HEK293 (cell line): Measurements from ENCODE around the gene HES1.

Source experiments
- IKZF3 ChIP-seq: fragments of 450-650 bp; IDR thresholded peaks from 2 replicates; pipeline ENCODE4 v1.5.0; 2018; ENCODE audit warnings: missing biosample characterization, mild to moderate bottlenecking, missing genetic modification characterization, moderate library complexity
- KLF8 ChIP-seq: fragments of 450-650 bp; formaldehyde crosslinking; IDR thresholded peaks from 2 replicates; pipeline ENCODE4 v1.5.1; 2016; ENCODE audit warnings: missing biosample characterization, missing genetic modification characterization
- REPIN1 ChIP-seq: fragments of 450-650 bp; formaldehyde crosslinking; IDR thresholded peaks from 2 replicates; pipeline ENCODE4 v1.5.1; 2017; ENCODE audit warnings: missing biosample characterization, missing genetic modification characterization, low read depth
- TCF7L2 ChIP-seq: IDR thresholded peaks from 2 replicates; pipeline ENCODE4 v1.6.1; 2011; ENCODE audit warnings: low read depth, mild to moderate bottlenecking, inconsistent platforms, low read length, moderate library complexity, borderline replicate concordance
- ZEB2 ChIP-seq: fragments of 450-650 bp; formaldehyde crosslinking; IDR thresholded peaks from 2 replicates; pipeline ENCODE4 v1.5.1; 2016; ENCODE audit warnings: missing biosample characterization, missing genetic modification characterization
- ZIC2 ChIP-seq: fragments of 450-650 bp; formaldehyde crosslinking; IDR thresholded peaks from 2 replicates; pipeline ENCODE4 v1.5.1; 2016; ENCODE audit warnings: missing biosample characterization, missing genetic modification characterization
- ZNF138 ChIP-seq: fragments of 450-650 bp; formaldehyde crosslinking; IDR thresholded peaks from 2 replicates; pipeline ENCODE4 v1.5.1; 2016; ENCODE audit warnings: missing biosample characterization, missing genetic modification characterization, borderline replicate concordance
- ZNF202 ChIP-seq: fragments of 450-650 bp; formaldehyde crosslinking; IDR thresholded peaks from 2 replicates; pipeline ENCODE4 v1.5.1; 2016; ENCODE audit warnings: missing biosample characterization, missing genetic modification characterization, borderline replicate concordance
- ZNF280C ChIP-seq: fragments of 450-650 bp; formaldehyde crosslinking; IDR thresholded peaks from 2 replicates; pipeline ENCODE4 v1.5.1; 2016; ENCODE audit warnings: missing biosample characterization, missing genetic modification characterization
- ZNF292 ChIP-seq: fragments of 450-650 bp; formaldehyde crosslinking; IDR thresholded peaks from 2 replicates; pipeline ENCODE4 v1.5.1; 2016; ENCODE audit warnings: low read depth, missing biosample characterization, missing genetic modification characterization, borderline replicate concordance
- ZNF433 ChIP-seq: fragments of 450-650 bp; formaldehyde crosslinking; IDR thresholded peaks from 2 replicates; pipeline ENCODE4 v1.5.1; 2016; ENCODE audit warnings: missing biosample characterization, missing genetic modification characterization, low read depth
- ZNF514 ChIP-seq: fragments of 450-650 bp; formaldehyde crosslinking; IDR thresholded peaks from 2 replicates; pipeline ENCODE4 v1.5.1; 2016; ENCODE audit warnings: missing biosample characterization, missing genetic modification characterization
- ZNF549 ChIP-seq: fragments of 450-650 bp; IDR thresholded peaks from 2 replicates; pipeline ENCODE4 v1.5.1; 2018; ENCODE audit warnings: missing biosample characterization, missing genetic modification characterization, mild to moderate bottlenecking, inconsistent platforms, moderate library complexity
- ZNF670 ChIP-seq: fragments of 450-650 bp; formaldehyde crosslinking; IDR thresholded peaks from 2 replicates; pipeline ENCODE4 v1.5.1; 2016; ENCODE audit warnings: missing biosample characterization, missing genetic modification characterization, low read depth
- ZNF692 ChIP-seq: fragments of 450-650 bp; formaldehyde crosslinking; IDR thresholded peaks from 2 replicates; pipeline ENCODE4 v1.5.1; 2016; ENCODE audit warnings: missing biosample characterization, missing genetic modification characterization
- ZNF791 ChIP-seq: fragments of 450-650 bp; formaldehyde crosslinking; IDR thresholded peaks from 2 replicates; pipeline ENCODE4 v1.5.1; 2016; ENCODE audit warnings: missing biosample characterization, missing genetic modification characterization
- ZNF792 ChIP-seq: fragments of 450-650 bp; formaldehyde crosslinking; IDR thresholded peaks from 2 replicates; pipeline ENCODE4 v1.5.1; 2016; ENCODE audit warnings: missing biosample characterization, missing genetic modification characterization
- ZXDB ChIP-seq: fragments of 450-650 bp; formaldehyde crosslinking; IDR thresholded peaks from 2 replicates; pipeline ENCODE4 v1.5.1; 2016; ENCODE audit warnings: missing biosample characterization, missing genetic modification characterization
- TF ChIP-seq, protein P1 (sequence below): fragments of 450-650 bp; formaldehyde crosslinking; IDR thresholded peaks from 2 replicates; pipeline ENCODE4 v1.5.1; 2016; ENCODE audit warnings: missing biosample characterization, missing genetic modification characterization, borderline replicate concordance
- TF ChIP-seq, protein P2 (sequence below): fragments of 450-650 bp; formaldehyde crosslinking; IDR thresholded peaks from 2 replicates; pipeline ENCODE4 v1.5.1; 2016; ENCODE audit warnings: missing biosample characterization, missing genetic modification characterization
- TF ChIP-seq, protein P3 (sequence below): fragments of 450-650 bp; formaldehyde crosslinking; IDR thresholded peaks from 2 replicates; pipeline ENCODE4 v1.5.1; 2016; ENCODE audit warnings: missing biosample characterization, missing genetic modification characterization, borderline replicate concordance
- TF ChIP-seq, protein P4 (sequence below): sonication (generic); formaldehyde crosslinking; IDR thresholded peaks from 2 replicates; pipeline ENCODE4 v1.8.1; 2022; ENCODE audit warnings: mild to moderate bottlenecking, moderate library complexity, missing genetic modification reagents

Gene HES1

DNA sequence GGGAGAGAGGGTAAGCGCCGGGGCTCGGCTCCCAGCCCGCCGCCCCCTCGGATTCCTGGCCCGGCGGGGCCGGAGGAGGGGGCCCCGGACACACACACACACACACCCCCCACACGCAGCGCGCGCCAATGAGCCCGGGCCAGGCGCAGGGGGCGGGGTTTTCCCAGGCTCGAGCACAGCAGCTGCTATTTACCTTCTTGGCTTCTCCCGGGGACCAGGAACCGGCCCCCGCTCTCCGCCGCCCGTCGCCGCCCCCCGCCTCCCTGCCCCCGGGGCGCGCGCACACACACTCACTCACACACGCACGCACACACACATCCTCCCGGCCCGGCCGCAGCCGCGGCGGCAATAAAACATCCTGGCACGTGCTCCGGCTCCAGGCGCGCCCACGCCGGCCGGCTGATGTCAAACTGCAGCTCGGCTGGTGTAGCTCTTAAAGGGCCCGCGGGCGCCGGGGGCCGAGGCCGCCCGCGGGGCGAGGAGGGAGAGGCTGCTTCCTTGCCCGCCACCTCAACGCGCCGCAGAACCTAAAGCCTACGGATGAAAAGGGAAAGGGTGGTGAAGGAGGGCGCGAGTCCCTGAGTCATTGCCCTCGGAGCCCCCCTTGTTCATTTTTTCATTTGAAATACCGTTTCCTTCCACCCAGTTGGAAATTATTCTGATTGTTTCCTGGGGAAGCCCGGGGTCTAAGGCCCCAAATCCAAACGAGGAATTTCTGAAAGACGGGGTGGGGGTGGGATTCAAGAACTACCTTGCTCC, 1.0 kb upstream of the HES1 start (continued):
- TF ChIP-seq ZNF138: no peak
- TF ChIP-seq ZNF514: no peak
- TF ChIP-seq, protein P1, sequence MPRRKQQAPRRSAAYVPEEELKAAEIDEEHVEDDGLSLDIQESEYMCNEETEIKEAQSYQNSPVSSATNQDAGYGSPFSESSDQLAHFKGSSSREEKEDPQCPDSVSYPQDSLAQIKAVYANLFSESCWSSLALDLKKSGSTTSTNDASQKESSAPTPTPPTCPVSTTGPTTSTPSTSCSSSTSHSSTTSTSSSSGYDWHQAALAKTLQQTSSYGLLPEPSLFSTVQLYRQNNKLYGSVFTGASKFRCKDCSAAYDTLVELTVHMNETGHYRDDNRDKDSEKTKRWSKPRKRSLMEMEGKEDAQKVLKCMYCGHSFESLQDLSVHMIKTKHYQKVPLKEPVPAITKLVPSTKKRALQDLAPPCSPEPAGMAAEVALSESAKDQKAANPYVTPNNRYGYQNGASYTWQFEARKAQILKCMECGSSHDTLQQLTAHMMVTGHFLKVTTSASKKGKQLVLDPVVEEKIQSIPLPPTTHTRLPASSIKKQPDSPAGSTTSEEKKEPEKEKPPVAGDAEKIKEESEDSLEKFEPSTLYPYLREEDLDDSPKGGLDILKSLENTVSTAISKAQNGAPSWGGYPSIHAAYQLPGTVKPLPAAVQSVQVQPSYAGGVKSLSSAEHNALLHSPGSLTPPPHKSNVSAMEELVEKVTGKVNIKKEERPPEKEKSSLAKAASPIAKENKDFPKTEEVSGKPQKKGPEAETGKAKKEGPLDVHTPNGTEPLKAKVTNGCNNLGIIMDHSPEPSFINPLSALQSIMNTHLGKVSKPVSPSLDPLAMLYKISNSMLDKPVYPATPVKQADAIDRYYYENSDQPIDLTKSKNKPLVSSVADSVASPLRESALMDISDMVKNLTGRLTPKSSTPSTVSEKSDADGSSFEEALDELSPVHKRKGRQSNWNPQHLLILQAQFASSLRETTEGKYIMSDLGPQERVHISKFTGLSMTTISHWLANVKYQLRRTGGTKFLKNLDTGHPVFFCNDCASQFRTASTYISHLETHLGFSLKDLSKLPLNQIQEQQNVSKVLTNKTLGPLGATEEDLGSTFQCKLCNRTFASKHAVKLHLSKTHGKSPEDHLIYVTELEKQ (tag by site-specific recombination): peak; percentile 99
- TF ChIP-seq, protein P2, sequence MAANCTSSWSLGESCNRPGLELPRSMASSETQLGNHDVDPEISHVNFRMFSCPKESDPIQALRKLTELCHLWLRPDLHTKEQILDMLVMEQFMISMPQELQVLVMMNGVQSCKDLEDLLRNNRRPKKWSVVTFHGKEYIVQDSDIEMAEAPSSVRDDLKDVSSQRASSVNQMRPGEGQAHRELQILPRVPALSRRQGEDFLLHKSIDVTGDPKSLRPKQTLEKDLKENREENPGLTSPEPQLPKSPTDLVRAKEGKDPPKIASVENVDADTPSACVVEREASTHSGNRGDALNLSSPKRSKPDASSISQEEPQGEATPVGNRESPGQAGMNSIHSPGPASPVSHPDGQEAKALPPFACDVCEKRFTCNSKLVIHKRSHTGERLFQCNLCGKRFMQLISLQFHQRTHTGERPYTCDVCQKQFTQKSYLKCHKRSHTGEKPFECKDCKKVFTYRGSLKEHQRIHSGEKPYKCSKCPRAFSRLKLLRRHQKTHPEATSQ: peak; percentile 91
- TF ChIP-seq TCF7L2: peak; percentile 63; the same call in 1 of the 2 replicates
- 0 out of 2 replicates have a peak, but pooled peaks have one; percentile 70 for TF ChIP-seq ZNF792 (tag by site-specific recombination)
- no peak for TF ChIP-seq ZNF549 (tag by site-specific recombination)
- TF ChIP-seq ZNF202 (tag by site-specific recombination): no peak
- peak; percentile 92 for TF ChIP-seq ZNF692
- peak; percentile 97 for TF ChIP-seq ZXDB
- TF ChIP-seq ZNF433 (tag by site-specific recombination): no peak
- TF ChIP-seq ZIC2 (tag by site-specific recombination): peak; percentile 100
- peak; percentile 100 for TF ChIP-seq ZEB2 (tag by site-specific recombination)
- TF ChIP-seq, protein P3, sequence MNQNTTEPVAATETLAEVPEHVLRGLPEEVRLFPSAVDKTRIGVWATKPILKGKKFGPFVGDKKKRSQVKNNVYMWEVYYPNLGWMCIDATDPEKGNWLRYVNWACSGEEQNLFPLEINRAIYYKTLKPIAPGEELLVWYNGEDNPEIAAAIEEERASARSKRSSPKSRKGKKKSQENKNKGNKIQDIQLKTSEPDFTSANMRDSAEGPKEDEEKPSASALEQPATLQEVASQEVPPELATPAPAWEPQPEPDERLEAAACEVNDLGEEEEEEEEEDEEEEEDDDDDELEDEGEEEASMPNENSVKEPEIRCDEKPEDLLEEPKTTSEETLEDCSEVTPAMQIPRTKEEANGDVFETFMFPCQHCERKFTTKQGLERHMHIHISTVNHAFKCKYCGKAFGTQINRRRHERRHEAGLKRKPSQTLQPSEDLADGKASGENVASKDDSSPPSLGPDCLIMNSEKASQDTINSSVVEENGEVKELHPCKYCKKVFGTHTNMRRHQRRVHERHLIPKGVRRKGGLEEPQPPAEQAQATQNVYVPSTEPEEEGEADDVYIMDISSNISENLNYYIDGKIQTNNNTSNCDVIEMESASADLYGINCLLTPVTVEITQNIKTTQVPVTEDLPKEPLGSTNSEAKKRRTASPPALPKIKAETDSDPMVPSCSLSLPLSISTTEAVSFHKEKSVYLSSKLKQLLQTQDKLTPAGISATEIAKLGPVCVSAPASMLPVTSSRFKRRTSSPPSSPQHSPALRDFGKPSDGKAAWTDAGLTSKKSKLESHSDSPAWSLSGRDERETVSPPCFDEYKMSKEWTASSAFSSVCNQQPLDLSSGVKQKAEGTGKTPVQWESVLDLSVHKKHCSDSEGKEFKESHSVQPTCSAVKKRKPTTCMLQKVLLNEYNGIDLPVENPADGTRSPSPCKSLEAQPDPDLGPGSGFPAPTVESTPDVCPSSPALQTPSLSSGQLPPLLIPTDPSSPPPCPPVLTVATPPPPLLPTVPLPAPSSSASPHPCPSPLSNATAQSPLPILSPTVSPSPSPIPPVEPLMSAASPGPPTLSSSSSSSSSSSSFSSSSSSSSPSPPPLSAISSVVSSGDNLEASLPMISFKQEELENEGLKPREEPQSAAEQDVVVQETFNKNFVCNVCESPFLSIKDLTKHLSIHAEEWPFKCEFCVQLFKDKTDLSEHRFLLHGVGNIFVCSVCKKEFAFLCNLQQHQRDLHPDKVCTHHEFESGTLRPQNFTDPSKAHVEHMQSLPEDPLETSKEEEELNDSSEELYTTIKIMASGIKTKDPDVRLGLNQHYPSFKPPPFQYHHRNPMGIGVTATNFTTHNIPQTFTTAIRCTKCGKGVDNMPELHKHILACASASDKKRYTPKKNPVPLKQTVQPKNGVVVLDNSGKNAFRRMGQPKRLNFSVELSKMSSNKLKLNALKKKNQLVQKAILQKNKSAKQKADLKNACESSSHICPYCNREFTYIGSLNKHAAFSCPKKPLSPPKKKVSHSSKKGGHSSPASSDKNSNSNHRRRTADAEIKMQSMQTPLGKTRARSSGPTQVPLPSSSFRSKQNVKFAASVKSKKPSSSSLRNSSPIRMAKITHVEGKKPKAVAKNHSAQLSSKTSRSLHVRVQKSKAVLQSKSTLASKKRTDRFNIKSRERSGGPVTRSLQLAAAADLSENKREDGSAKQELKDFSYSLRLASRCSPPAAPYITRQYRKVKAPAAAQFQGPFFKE: no peak
- no peak for TF ChIP-seq ZNF292 (tag by site-specific recombination)
- no peak for TF ChIP-seq REPIN1 (tag by site-specific recombination)
- TF ChIP-seq, protein P4, sequence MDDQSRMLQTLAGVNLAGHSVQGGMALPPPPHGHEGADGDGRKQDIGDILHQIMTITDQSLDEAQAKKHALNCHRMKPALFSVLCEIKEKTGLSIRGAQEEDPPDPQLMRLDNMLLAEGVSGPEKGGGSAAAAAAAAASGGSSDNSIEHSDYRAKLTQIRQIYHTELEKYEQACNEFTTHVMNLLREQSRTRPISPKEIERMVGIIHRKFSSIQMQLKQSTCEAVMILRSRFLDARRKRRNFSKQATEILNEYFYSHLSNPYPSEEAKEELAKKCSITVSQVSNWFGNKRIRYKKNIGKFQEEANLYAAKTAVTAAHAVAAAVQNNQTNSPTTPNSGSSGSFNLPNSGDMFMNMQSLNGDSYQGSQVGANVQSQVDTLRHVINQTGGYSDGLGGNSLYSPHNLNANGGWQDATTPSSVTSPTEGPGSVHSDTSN: 0 out of 2 replicates have a peak, but pooled peaks have one; percentile 14
- TF ChIP-seq ZNF791 (tag by site-specific recombination): no peak
- TF ChIP-seq IKZF3 (tag by site-specific recombination): peak; percentile 100
- TF ChIP-seq ZNF670 (tag by site-specific recombination): no peak
- peak; percentile 99 for TF ChIP-seq KLF8 (tag by site-specific recombination)
- TF ChIP-seq ZNF280C (tag by site-specific recombination): no peak
